ENCODE data around the gene LCE3C. TPM values are rescaled to one million over a fixed set of nuclear protein-coding genes. Genes with fewer than 3 reads are reported as not detected.
A peak's percentile ranks its signal among the peaks of the same experiment; 100 is the strongest.

LCE3C gene
- total and polyA plus RNA-seq, 9 of the 15 experiments (the other 6 are each of a cell fraction or from before 2014, with no cell fraction given) = not detected

GRCh38 chr1:152585586-152585985, 14.4 kb upstream of the LCE3C start:
- Histone ChIP-seq H3K79me2 (ENCODE audit: control insufficient read depth, insufficient read depth, low read length) (no peaks in the 10 kb centered on the region), H2AFZ (ENCODE audit: low read depth, low read length) (no peak overlapping the region), H3K27ac (ENCODE audit: extremely low read depth, low read depth, low read length) (no peak overlapping the region), H3K27me3 (ENCODE audit: control insufficient read depth in 2 of 2, insufficient read depth in 2 of 2, low read length in 2 of 2) (no peaks in the 10 kb centered on the region), H3K4me1 (replicated peaks in 1 of 2; ENCODE audit: control insufficient read depth in 2 of 2, insufficient read depth in 2 of 2, low read length in 2 of 2) (no peaks in the 10 kb centered on the region), H3K36me3 (ENCODE audit: control insufficient read depth, insufficient read depth, low read length) (no peaks in the 10 kb centered on the region), H3K4me3 (no peak overlapping the region), H3K4me2 (ENCODE audit: insufficient read depth, low read length) (no peak overlapping the region), H3K9ac (ENCODE audit: insufficient read depth in 1 of 2, low read depth in 2 of 2, low read length in 2 of 2) (no peak overlapping the region), H3K9me1 (ENCODE audit: control insufficient read depth, insufficient read depth, low read length) (no peaks in the 10 kb centered on the region), H3K9me3 (replicated peaks; ENCODE audit: control insufficient read depth, insufficient read depth, low read depth, low read length) (no peaks in the 10 kb centered on the region), H4K20me1 (replicated peaks; ENCODE audit: control insufficient read depth, insufficient read depth, low read length) (no peaks in the 10 kb centered on the region)
- 0% methylated on average over 1 of the region's 1 CpG for WGBS (ENCODE audit: insufficient coverage, low coverage, missing lambda C conversion rate)
- ChIA-PET POLR2A (no interaction called here), CTCF (ENCODE audit: low intra/inter-chr PET ratio) (no interaction called here)
- no peak for TF ChIP-seq BCOR (IDR thresholded peaks at IDR 0.05)
- TF ChIP-seq CTCF (IDR thresholded peaks at IDR 0.05 in 2 of 3, conservative IDR thresholded peaks at IDR 0.05 in 1 of 3; ENCODE audit: insufficient read depth in 2 of 3, low read depth in 1 of 3, low read length in 3 of 3) = 0 out of 6 replicates have a peak, but pooled peaks of 1 of the 3 experiments have one; percentile 4
- ATAC-seq = no peak
- BruUV-seq (replicated peaks) = no TSS peak
- no peak for FAIRE-seq
- in situ Hi-C loops (cut with MboI) = no loop called here
- intact Hi-C loops (cut with micrococcal nuclease) = no loop called here
- no peak for DNase-seq (ENCODE audit: extremely low read depth in 1 of 4, low spot score in 3 of 4)

- Histone ChIP-seq H3K4me3 (no peak overlapping the region), H3K79me2 (ENCODE audit: control insufficient read depth, insufficient read depth, low read length) (no peaks in the 10 kb centered on the region), H3K9me3 (replicated peaks; ENCODE audit: control insufficient read depth, insufficient read depth, low read depth, low read length) (no peaks in the 10 kb centered on the region), H2AFZ (ENCODE audit: low read depth, low read length) (no peak overlapping the region), H3K36me3 (ENCODE audit: control insufficient read depth, insufficient read depth, low read length) (no peaks in the 10 kb centered on the region), H3K27ac (ENCODE audit: extremely low read depth, low read depth, low read length) (no peak overlapping the region), H3K27me3 (ENCODE audit: control insufficient read depth in 2 of 2, insufficient read depth in 2 of 2, low read length in 2 of 2) (no peaks in the 10 kb centered on the region), H3K9me1 (ENCODE audit: control insufficient read depth, insufficient read depth, low read length) (no peaks in the 10 kb centered on the region), H3K4me2 (ENCODE audit: insufficient read depth, low read length) (no peak overlapping the region), H4K20me1 (replicated peaks; ENCODE audit: control insufficient read depth, insufficient read depth, low read length) (no peaks in the 10 kb centered on the region), H3K9ac (ENCODE audit: insufficient read depth in 1 of 2, low read depth in 2 of 2, low read length in 2 of 2) (no peak overlapping the region), H3K4me1 (replicated peaks in 1 of 2; ENCODE audit: control insufficient read depth in 2 of 2, insufficient read depth in 2 of 2, low read length in 2 of 2) (no peaks in the 10 kb centered on the region)
- in situ Hi-C loops (cut with MboI) (no loop called here), intact Hi-C loops (cut with micrococcal nuclease) (no loop called here)
- 0% methylated on average over 2 of the region's 2 CpGs for WGBS (ENCODE audit: insufficient coverage, low coverage, missing lambda C conversion rate)
- ATAC-seq (no peak), DNase-seq (ENCODE audit: extremely low read depth in 1 of 4, low spot score in 3 of 4) (no peak), FAIRE-seq (no peak)
- POLR2A ChIA-PET = no interaction called here
- BruUV-seq (replicated peaks) = no TSS peak
- CTCF ChIA-PET (ENCODE audit: low intra/inter-chr PET ratio) = no interaction called here
- TF ChIP-seq ZNF655 (CRISPR knock-in tag; IDR thresholded peaks at IDR 0.05) = no peak
- no peak for TF ChIP-seq E4F1 (CRISPR knock-in tag; IDR thresholded peaks at IDR 0.05; ENCODE audit: borderline replicate concordance)
- no peak for TF ChIP-seq ZBTB7A (IDR thresholded peaks at IDR 0.05; ENCODE audit: borderline replicate concordance, control insufficient read depth, low read depth, low read length)
- TF ChIP-seq PTRF (tag; IDR thresholded peaks at IDR 0.05) = no peak
- TF ChIP-seq GABPB2 (CRISPR knock-in tag; conservative IDR thresholded peaks at IDR 0.05) = no peak
- no peak for TF ChIP-seq E2F1 (CRISPR knock-in tag; IDR thresholded peaks at IDR 0.05)
- no peak for TF ChIP-seq TFAM (CRISPR knock-in tag; conservative IDR thresholded peaks at IDR 0.05)
These were observed 3.0 kb upstream of the LCE3C start for GRCh38 chr1:152596986-152597385.

Data from K562 (cell line).